Dedifferentiated amniotic fluid mesenchymal stem cell (primary cell): ENCODE data around the gene ALDOA.
A peak's percentile ranks its signal among the peaks of the same experiment; 100 is the strongest.

Experiments
- DNase-seq: peaks from one replicate; pipeline ENCODE4 v3.0.0-alpha.2; 2016; ENCODE audit errors: extremely low spot score

ALDOA gene

DNA sequence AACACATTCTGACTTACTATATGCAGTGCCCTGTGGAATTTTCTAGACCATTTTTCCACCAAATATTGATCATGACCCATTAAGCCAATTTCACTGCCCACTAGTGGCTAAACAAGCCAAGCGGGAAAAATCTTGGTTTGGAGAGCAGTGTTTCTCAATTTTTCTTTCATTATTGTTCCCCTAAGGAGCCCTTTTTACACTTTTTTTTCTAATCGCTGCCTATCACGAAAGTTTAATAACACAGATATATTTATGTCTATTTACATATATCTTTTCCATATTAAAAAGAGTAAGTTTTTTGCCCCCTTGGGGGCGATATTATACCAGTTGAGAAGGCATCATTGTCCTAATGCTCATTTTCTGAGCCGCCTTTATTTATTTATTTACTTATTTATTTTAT lies 23.7 kb upstream of the ALDOA start:
- peak; percentile 31 for DNase-seq

DNA sequence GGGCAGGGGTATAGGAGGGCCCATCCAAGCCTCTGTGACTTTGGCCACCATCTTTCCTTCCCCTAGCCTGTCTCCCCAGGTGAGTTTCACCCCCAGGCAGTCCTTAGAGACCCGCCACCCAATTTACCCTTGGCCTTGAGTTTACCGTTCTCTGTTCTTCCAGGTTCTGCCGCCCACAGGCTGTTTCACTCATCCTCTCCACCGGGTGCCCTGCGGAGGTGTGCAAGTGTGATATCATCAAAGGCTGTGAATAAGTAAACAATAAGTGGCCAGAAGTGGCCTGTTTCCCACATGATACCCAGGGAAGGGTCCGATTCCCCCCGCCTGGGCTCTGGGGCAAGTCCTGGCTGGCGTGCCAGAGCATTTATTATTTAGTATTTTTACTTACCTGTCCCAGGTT lies 19.4 kb upstream of the ALDOA start:
- DNase-seq = no peak

DNA sequence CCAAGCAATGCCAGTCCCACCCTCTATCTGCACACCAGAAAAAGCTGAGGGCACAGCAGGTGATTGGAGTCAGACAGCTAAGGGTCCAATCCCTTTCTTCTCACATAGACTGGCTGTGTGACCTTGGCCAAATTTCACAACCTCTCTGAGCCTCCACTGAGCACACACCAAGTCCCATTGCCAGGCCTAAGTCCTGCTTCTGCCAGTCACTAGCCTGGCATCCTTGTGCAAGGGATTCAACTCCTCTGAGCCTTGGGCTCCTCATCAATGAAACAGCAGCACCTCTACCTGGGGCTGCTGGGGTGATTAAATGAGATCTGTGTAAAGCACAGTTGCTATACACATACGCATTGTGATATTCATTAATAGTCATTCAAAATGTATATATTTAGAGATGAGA lies 19.0 kb upstream of the ALDOA start:
- DNase-seq = no peak

DNA sequence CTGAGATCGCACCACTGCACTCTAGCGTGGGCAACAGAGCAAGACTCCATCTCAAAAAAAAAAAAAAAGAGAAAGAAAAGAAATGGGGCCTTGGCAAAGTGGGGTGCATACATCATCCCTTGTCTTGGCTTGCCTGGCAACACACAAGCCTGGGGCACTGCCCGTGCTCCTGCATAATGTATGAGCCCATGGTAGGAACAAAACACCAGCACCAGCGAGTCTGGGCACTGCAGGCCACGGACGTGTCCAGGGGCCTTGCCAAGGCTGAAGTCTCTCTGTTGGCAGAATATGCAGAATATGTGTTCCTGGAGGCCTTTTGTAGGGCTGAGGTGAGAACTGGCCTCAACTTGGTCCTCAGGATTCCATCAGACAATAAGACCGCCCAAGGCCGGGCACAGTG lies 15.7 kb upstream of the ALDOA start:
- no peak for DNase-seq

DNA sequence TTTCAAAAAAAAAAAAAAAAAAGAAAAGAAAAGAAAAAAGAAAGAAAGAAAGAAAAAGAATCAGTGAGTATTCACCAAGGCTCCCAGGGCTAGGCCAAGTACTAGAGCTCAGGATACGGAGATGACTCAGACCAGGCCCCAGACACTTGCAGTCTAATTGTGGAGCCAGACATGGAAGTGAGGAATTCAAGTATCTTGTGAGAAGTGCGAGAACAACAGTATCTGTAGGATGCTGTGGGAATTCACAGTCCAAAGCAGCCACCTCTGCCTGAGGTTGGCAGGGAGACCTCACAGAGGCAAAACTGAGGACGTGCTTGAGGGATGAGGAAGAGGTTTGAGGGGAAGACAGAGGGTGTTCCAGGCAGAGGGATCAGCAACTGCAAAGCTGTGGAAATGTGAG lies 14.0 kb upstream of the ALDOA start:
- no peak for DNase-seq

DNA sequence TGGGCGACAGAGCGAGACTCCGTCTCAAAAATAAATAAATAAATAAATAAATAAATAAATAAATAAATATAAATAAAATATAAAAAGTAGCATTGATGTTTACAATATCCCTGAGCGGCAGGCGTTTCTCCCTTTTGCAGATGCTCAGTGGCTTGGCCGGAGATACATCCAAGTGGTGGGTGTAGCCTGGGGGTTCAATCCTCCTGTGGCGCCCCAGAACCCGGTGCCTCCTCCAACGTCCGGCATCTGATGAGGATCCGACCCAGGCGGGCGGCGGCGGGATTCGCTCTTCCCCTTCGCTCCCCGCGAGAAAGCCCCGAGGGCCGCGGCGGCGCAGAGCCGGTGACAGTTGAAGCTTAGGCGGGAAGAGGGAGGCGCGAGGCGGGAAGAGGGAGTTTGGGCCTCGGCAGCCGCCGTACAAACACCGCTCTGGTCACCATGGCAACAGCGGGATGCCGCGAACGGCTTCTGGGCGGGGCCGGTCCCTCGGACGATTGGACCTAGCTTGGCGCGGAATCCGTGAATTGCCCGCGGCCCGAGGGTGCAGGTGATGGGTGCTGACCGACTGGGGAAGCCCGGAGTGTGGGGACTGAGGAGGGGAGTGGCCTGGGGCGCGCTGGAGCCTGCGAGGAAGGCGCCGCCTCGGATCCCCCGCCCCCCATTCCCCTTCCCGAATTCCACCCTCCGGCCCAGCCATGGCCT lies 12.7 kb upstream of the ALDOA start:
- peak; percentile 77 for DNase-seq

DNA sequence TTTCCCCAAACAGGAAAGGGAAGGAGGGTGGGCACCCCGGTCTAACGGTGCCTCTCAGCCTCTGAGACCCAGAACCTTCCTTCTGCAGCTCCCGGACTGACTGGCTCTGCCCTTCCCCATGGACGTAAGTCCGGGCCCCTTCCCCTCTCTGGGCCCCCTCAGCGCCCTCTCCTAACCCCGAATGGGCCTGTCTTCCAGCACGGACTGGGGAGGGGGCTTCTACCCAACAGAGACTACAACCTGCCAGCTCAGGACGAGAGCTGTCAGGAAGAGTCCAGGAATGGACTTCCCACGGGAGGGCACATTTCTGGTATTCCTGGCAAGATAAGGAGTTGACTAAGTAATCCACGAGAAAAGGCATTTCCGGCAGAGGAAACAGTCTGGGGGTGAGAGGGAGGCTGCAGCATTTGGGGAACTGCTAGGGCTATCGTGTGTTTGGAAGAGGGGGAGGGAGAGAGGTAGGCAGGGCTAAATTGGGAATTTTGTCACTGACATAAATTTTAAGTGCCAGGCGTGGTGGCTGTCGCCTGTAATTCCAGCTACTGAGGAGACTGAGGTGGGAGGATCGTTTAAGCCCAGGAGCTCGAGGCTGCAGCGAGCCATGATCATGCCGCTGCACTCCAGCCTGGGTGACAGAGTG lies 12.1 kb upstream of the ALDOA start:
- DNase-seq = peak; percentile 42

DNA sequence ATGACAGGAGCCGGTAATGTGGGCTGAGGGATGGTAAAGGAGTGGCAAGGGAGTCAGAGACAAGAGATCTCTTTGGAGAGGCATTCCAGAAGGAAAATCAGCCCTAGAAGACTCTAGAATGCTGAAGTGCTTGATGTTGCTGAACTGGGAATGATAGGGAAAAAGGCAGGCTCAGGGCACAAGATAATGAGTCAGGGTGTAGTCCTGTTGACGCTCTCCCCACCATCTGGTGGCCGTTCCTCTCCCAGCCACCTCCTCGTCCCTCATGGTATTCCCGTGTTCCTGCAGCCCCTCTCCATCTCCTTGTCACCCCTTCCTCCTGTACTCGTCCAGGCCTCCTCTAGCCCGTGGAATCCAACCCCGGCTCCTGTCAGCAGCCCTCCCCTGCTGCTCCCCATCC lies 11.1 kb upstream of the ALDOA start:
- DNase-seq = no peak

DNA sequence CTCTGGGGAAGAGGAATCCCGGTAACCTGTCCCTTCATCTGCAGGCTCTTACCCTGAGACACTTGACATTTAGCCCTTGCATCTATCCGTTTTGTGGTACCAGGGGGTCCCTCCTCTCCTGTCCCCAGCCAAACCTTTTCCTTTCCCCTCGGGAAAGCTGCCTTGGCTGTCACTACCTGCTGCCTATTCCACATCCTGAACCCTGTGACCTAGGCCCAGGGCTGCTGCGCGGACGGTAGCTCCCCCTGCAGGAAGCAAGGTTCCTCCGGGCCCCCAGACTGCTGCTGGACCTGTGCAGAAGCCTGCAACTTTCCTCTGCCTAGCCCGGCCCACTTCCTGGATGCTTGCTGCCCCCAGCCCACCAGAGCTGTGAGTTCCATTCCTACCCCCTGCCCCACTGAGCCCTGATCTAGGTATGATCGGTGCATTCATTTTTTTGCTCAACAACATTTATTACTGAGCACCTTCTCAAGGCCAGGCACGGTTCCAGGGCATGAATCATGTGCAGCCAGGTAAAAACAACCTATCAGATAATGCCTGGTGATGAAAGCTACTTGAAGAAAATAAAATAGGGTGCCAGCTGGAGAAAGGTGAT lies 10.5 kb upstream of the ALDOA start:
- no peak for DNase-seq

DNA sequence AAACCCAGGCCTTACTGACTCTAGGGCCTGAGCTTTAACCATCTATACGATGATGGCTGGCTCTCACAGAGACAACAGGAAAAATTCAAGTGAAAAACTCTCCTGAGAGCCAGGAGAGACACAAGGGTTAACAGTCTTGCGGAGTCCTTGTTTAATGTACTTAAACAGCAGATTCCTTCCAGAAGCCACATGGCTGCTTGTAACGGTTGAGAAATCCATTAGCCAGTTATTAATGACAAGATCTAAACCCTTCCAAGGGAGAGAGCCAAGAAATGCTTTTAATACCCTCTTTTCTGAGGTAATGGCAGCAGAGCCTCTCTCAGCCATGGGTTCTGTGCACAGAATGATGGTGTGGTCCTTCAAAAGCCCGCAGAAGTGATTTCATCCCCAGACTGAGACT lies 5.2 kb upstream of the ALDOA start:
- DNase-seq = no peak

DNA sequence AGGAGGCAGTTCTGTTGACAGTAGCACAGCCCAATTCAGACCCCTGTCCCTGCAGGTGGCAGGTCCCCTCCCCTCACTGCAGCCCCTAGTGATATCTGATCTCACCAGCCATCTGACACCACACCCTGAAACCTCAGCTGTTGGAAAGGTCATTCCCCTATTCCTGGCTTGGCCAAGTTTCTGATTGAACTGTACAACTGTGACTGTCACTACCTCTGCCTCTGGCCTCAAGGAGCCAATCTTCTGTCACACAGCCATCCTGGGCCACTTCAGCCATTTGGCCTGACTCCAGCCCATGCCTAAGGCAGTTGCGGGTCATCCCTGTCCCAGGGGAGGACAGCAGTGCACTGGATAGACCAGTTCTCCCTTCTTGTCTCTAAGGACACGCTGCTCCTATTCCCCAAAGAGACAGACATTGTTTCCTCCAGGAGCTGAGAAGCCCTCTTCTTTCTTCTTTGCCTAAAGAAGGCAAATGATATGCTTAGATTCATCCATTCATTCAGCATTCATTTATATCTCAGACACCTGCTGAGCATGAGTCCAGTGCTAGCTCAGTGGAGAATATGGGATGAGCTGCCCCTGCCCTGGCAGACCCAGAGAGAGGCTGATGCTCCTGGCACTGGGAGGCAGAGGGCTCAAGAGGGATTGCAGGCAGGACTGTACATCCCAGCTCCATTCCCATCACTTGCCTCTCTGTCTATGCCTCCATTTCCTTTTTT lies 4.6 kb upstream of the ALDOA start:
- DNase-seq = no peak

DNA sequence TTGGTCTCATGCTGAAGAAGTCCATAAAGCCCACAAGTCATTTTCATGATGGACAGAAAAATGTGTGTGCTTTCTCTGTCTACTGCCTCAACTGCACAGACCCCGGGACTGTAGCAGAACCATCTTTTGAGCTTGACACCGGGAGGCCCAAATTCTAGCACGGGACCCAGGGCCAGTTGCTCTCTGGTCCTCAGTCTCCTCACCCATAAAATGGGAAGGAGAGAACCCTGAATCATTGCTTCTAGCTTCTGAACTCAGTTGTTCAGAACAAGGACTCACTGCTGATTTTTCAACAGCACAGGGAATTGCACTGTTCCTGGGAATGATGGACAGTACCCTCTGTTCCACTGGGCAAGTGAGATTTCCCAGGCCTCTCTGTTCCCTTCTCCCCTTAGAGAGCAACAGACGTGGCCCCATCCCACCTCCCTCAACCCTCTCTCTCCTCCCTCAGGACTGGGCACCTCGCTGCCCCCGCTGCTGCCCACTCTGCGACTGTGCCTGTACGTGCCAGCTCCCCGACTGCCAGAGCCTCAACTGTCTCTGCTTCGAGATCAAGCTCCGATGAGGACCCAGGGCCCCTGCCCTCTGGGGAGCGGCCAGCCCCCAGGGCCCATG lies 2.2 kb upstream of the ALDOA start:
- no peak for DNase-seq

DNA sequence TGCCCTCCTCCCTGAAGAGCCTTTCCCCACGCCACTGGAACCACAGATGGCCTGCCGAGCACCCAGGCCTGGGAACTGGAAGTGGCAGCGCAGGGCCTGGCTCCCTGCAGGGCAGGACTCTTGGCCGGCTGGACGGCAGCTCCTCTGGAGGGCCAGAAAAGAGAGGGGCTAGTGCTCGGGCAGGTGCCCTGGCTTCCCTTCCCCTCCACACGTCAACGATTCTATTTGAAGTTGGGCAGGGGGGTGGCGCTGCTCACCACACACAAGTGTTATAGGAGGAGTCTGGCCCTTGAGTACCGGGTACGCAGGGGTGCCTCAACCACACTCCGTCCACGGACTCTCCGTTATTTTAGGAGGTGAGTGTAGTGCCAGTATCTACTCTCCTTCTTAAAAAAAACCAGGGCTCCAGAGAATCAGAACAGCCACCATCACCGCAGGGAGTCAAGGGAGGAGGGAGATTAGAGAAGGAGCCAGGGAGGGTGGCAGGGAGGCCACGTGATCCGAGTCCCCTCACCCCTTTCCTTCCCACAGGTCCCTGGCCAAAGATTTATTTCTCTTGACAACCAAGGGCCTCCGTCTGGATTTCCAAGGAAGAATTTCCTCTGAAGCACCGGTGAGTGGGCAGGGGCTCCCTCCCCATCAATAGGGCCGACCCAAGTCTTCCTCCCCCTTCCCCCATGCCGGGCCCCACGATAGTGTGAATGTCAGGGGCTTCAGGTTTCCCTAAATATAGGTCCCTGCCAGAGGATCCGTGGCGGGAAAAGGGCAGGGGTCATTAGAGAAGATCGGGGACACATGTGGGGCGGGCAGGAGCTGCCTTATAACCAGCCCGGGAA lies 1.4 kb upstream of the ALDOA start:
- no peak for DNase-seq

DNA sequence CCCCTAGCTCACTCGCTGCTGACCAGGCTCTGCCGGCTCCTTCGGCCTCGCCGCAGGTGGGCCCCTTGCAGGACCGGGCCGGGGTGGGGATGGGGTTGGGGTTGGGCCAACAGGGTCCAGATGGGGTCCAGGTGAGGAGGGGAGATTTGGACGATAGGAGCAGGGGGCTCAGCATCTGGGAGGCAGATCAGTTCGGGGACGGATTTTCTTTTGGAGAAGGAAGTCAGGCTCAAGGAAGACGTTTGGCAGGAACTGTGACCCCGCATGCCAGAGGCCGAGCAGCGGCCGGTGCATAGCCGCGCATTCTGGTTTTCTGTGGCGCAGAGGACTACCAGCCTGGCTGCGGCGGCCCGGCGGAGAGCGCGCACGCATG lies 845 bp upstream of the ALDOA start:
- no peak for DNase-seq

DNA sequence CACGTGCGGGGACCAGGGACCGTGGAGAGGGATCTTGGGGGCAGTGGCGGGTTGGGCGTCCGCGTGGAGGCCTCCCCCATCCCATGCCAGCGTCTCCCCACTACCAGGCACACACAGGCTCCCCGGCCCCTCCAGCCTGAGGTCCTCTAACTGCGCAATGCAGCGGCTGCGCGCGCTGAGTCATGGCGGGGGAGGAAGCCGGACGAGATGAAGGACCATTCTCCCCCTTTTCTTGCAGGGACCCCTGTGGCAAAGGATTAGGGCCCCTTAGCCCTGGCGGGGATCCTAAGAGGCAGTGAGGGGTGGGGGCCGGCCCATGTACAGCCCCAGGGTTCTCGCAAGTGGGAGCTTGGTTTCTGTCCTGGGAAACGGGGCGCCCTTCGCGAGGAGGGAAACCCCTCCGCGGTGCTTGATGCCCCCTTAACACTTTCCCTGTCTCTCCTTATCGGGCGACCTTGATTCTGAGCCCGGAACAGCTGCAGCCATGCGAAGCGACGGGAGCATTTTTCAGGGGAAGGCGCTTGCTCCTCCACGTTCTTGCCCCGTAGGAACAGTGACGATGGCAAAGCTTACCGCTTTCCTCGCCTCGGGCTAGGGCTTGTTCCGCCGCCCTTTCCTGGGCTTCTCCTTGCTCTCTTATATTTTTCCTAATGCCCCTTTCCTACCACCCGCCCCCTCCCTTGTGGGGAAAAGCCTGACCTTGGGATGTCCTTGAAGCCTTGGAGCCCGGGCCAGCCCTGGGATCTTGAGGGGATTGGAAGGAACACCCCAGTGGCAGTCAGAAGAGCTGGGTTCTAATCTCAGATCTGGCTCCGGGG lies 592 bp downstream of the ALDOA start:
- DNase-seq = no peak

DNA sequence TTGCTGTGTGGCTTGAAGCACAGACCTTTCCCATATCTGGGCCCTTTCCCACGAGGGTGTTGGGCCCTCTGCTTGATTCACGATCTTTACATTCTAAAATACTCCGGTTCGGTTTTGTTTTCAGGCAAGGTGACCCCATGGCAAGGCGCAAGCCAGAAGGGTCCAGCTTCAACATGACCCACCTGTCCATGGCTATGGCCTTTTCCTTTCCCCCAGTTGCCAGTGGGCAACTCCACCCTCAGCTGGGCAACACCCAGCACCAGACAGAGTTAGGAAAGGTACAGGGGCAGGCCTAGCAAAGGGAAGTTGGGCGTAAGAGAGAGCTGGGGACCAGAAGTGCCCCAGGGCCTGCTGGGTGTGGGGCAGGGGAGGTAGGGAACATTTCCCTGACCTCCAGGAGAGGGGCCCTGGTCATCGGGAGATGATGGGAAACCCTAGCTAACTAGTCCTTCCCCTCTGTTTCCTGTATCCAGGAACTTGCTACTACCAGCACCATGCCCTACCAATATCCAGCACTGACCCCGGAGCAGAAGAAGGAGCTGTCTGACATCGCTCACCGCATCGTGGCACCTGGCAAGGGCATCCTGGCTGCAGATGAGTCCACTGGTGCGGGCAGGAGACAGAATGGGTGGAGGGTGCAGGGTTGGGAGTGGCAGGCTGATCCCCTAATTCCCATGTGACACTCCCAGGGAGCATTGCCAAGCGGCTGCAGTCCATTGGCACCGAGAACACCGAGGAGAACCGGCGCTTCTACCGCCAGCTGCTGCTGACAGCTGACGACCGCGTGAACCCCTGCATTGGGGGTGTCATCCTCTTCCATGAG lies 1.4 kb downstream of the ALDOA start:
- no peak for DNase-seq

DNA sequence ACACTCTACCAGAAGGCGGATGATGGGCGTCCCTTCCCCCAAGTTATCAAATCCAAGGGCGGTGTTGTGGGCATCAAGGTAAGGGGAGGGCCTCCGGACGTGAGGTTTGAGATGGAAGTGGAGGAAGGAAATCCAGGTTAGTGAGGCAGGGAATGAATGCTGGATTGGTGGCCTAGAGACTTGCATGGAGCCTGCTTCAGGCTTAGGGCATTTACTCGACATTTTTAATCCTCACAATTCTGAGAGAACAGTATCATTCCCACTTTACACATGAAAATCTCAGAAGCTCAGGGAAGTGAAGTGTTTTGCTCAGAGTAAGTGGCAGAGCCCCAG lies 2.0 kb downstream of the ALDOA start:
- no peak for DNase-seq

DNA sequence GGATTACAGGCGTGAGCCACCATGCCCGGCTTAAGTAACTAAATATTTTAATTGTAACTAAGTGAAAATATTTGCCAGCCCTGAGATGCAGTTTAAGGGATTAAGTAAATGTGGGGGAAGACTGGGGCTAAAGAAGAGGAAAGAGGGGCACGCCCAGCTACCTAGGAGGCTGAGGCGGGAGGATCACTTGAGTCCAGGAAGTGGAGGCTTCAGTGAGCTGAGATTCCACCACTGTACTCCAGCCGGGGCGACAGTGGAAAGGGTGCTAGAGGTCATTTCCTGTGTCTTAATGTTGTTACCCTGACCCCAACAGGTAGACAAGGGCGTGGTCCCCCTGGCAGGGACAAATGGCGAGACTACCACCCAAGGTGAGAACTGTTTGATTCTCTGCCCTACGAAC lies 2.8 kb downstream of the ALDOA start:
- no peak for DNase-seq

DNA sequence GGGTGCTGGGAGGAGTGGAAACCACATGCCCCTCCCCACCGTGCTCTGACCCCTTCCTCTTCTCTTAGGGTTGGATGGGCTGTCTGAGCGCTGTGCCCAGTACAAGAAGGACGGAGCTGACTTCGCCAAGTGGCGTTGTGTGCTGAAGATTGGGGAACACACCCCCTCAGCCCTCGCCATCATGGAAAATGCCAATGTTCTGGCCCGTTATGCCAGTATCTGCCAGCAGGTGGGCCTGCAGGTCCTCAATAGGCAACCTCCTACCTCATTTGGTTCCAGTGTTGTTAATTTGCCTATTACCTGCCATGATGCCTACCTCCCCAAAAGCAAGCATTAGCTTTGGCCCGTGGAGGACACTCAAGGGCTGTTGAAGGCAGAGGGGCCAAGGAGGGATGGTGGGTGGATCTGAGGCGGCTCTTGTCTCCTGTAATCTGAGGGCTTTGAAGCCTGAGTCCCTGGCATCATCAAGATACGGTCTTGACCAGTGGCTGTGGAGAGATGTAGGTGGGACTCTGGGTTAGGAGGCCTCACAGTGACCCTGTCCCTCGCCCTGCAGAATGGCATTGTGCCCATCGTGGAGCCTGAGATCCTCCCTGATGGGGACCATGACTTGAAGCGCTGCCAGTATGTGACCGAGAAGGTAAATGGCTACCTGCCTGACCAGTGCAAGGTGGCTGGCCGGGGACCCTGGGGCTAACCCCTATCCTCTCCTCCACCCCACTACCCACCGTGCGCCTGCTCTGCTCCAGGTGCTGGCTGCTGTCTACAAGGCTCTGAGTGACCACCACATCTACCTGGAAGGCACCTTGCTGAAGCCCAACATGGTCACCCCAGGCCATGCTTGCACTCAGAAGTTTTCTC lies 3.4 kb downstream of the ALDOA start:
- no peak for DNase-seq
